HUDEP-2 (cell line): ENCODE measurements around the gene CCDC92B.

Experiments
- DNase-seq, 76 experiments: peaks; one replicate each; lab custom pipeline; 2025; ENCODE audit not compliant: unreplicated experiment in 76 of 76; lab: John Stamatoyannopoulos, UW

The CCDC92B gene

DNA sequence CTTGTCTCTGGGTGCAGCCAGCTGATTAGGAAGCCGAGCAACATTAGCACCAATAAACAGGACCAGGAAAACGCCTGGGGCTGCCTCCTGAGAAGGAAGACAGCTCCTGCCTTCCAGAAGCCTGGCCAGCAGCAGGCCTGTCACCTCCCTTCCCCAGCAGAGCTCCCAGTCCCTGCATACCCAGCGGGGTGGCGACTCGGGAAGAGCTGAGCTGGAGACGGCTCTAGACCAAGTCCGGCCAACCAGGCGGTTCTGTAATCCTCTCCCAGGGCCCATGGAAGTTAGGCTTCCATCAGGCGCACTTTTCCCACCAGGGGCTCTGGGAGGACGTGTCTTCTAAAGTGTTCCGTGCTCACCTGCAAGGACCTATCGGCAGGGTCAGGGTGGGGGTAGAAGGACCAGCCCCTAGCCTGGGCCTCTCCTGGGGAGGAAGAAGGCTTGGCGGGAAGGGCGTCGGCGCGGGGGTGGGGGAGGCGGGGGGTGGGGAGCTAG is 25.9 kb downstream of the CCDC92B start:
- no peak for DNase-seq

DNA sequence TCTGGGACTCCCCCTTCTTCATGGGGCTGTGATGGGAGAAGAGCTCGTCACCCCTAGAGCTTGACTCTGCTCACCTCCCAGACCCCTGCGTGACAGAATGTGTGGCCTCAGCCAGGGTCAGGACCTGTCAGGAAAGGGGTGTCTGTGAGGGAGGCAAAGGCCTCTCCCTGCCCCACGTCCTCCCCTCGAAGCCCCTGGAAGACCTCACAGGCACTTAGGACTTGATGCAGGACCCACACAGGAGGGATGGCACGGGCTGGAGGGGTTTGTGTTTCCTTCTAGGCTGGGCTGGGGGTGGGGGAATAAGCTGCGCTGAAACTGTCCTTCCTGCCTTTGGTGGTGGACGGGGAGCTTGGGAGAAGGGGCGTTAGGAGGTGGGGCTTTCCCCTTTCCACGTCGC is 26.8 kb downstream of the CCDC92B start:
- DNase-seq: no peak

DNA sequence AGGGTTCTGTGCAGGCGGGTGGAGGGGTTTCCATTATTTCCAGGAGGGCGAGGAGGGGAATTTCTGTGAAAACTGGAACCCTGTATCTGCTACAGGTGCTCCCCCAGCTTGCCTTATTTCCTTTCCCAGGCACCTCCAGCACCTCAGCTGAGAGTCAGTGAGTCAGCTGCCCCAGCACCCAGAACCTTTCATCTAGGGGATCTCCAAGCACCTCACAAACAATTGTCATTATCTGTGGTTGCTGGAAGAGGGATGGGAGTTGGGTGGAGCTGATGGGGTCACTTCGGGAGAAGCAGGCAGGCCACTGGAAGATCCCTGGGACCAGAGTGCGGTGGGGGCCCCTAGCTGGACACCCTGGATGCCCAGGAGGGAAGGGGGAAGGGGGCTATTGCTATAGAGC is 27.8 kb downstream of the CCDC92B start:
- no peak for DNase-seq

DNA sequence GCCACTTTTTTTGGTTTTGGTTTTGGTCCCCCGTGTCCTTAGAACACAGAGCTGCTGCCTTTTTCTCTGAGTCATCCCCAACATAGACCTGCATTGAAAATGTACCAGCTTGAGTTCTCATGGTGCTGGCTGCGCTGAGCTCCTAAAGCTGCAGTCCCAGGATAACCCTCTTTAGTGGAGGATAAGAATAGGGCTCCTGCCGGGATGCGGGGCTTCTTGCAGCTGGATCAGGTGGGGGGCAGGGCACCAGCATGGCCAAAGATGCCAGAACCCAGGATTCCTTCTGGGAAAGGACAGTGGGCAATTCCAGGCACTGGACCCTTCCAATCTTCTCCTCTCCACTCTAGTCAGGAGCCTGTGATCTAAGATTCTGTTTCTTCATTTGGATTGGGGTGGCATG is 29.6 kb downstream of the CCDC92B start:
- DNase-seq: no peak

DNA sequence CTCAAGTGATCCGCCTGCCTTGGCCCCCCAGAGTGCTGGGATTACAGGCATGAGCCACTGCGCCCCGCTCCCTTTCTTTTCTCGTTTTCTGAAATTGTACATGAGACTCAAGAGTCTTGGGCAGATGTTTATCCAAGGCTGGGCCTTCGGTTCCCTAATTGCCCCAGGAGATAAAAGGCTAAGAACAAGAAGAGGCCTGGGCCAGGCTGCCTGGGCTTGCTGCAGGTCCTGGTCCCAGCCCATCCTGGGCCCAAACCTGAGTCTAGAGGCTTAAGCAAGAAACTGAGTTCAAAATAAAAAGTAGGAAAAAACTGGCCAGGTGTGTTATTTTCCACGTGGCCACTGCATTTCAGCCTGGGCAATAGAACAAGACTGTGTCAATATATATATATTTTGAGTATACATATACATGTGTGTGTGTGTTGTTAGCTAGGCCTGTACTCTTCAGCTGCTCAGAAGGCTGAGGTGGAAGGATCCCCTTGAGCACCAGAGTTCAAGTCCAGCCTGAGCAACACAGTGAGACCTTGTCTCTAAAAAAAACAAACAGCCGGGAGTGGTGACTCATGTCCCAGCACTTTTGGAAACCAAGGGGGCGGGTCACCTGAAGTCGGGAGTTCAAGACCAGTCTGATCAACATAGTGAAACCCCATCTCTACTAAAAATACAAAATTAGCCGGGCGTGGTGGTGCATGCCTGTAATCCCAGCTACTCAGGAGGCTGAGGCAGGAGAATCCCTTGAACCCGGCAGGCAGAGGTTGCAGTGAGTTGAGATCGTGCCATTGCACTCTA is 31.1 kb downstream of the CCDC92B start:
- DNase-seq: no peak

DNA sequence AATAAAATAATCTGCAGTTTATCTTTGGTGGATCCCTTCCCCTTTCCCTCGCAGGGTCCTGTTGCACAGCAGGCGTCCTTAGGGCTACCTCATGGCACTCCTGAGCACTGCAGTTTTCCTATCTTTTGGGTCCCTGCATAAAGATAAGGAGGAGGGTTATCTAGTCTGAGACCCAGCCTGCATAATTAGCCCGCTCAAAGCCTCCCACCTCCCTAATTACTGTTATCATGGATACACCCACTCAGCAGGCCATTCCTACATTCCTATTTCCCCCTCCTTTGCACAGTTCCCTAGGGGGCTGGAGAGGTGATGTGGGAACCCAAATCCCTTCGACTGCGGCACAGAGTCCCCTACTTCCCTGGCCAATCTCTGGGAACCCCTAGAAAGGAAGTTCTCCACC is 32.8 kb downstream of the CCDC92B start:
- peak in 3 of 76 experiments; percentile 7 to 42 (median 18) for DNase-seq

DNA sequence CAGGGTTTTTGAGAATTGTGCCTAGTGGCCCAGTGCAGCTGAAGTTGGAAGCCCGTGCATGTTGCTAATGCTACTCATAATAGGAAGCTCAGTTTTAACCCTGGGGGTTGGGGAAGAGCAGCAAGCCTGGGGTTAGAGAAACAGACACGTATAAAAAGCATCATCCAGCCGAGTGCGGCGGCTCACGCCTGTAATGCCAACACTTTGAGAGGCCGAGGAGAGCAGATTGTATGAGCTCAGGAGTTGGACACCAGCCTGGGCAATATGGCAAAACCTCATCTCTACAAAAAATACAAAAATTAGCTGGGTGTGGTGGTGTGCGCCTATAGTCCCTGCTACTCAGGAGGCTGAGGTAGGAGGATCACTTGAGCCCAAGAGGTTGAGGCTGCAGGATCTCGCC is 35.6 kb downstream of the CCDC92B start:
- DNase-seq: no peak

DNA sequence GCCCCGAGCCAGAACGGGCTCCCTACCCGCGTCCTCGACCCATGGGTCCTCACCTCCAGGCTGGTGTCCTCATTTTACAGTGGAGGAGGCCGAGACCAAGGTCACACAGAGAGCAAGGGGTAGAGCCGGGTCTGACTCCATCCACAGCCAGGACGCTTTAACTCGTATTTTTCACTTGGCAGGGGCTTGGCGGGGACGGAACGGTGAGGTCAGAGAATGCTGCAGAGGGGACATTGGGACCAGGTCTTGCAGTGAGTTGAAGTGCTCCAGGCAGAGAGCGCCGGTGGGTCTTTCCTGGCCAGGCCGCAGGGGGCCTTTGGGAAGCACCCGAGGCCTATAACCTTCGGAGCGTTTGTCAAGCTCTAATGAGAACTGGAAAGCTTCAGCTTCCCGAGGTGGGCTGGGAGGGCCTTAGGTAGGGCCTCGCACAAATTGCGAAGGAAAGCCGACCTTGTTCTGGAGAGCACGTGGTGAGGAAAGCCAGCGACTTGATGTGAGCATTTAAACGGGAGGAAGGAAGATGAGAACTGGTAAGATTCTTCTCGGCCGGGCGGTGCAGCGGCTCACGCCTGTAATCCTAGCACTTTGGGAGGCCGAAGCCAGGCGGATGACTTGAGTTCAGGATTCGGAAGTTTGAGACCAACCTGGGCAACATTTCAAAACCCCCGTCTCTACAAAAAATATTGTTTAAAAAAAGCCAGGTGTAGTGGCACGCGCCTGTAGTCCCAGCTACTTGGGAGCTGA is 37.0 kb downstream of the CCDC92B start:
- peak in 1 of 76 experiments; percentile 52 for DNase-seq

DNA sequence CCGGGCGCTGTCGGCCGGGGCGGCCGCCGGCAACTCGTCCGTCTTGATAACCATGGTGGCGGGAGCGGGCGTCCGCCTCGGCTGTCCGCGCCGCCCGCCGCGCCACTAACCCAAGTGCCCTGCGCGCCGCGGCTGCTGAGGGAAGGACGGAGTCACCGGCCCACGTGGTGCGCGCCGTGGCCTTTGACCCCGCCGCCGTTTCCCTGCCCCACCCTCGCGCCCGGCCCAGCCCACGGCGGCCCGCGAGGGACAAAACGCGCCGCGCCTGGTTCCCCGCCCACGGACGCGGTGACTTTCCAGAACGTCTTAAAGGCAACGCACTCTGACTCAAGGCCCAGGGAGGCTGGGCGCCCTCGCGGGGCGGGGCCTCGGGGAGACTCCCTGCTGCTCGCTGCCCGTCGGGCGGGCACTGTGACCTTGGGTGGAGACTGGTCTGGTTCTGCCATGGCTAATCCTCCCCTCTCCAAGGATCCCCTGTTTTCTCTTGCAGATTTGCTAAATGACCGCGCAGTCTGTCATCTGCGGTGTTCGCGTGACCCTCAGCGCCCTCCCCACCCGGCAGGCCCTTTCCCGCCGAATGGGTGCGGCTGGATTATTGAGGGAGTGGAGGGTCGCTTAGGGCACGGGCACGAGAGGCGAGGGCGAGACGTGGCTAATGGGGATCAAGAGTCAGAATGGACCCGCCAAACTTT is 37.7 kb downstream of the CCDC92B start, which contains the start of gene CLUH:
Gene CLUH, minus strand, starts transcription at position 157 of the 692 bp plus-strand sequence. Its CDS starts 103 bp downstream, at position 54.
- peak; percentile 27 to 98 (median 94) for DNase-seq

DNA sequence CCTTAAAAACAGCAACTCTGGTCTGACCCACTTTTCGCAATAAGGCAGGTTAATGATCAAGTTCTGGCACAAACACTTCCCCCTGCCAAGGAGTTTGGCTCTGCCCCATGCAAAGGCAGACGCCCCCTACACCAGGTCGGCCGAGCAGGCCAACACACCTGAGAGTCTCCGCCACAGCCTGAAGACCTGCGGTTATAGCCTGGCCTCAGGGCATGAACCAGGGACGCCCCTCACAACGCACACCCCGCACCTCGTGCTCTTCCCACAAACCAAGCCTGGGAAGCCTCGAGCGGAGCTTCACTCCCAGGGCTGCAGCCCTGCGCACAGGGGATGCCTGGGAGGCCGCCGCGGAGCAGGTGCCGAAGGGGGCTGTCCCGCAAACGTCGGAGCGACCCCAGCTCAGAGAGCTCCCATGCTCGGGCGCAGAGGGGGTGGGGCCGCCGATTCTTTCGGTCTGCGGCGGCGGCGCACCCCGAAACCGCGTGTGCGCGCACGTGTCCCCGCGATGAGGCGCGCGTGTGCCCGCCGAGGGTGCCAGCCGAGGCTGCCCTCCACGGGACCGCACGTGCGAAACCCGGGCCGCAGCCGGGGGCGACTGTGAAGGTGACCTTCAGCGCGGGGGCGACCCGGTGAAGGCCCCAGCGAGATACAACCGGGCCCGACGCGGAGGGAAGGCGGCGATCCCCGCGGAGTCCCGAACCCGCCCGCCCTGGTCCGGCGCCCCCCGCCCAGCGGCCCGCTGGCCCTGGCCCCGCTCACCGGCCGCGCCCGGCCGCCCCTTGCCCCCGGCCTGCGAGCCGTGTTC is 38.4 kb downstream of the CCDC92B start:
- DNase-seq: peak in 1 of 76 experiments; percentile 23

DNA sequence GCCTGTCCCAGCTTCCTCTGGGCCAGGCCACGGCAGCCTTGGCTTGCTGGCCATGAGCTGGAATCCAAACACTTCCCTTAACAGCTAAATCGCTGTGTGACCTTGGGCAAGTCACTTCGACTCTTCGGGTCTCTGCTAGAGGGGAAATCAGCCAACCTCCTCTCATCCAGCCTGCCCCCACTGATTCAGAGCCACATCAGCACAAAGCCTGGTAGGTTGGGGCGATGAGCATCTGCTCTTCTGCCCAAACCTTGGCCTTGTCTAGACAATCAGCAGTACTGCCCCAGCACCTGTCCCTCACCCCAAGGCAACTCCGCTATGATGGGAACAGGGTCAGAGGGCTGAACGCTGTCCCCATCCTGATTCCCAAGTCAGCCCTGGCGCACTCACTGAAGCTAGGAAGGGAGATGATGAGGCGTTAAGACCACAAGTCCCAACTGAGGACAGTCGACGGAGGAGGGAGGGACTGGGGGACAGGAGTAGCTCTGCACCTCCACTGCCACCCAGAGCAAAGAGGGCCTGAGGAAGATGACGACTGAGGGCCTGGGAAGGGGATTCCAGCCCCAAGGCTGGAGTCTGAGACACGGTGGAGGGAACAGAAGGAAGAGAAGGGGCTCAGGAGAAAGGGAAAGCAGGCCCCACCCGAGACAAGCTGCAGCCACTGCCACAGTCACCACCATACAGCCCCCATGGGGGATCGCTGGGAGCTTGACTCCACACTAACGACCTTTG is 39.2 kb downstream of the CCDC92B start:
- DNase-seq: peak in 2 of 76 experiments; percentile 9 to 20

DNA sequence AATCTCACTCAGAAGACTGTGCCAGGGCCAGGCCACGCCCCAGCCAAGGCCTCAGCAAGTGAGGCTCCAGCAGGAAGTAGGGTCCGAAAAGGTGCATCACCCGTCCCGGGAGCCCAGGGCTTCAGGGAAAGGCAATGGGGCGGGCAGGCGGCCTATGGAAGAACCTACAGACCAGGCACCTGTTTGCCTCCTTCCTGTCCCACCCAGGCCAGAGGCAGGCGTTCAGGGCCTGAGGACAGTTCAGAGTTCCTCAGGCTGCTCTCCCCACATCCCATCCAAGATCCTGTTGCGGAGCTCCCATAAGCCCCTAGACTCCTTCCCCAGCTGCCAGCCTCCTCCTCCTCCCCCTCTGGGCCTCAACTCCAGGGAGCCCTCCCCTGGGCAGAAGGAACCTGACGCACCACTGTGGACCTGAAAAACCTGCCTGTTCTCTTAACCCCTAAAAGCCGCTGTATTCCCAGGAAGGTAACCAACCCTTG is 40.2 kb downstream of the CCDC92B start:
- DNase-seq: peak in 49 of 76 experiments; percentile 8 to 62 (median 31)

DNA sequence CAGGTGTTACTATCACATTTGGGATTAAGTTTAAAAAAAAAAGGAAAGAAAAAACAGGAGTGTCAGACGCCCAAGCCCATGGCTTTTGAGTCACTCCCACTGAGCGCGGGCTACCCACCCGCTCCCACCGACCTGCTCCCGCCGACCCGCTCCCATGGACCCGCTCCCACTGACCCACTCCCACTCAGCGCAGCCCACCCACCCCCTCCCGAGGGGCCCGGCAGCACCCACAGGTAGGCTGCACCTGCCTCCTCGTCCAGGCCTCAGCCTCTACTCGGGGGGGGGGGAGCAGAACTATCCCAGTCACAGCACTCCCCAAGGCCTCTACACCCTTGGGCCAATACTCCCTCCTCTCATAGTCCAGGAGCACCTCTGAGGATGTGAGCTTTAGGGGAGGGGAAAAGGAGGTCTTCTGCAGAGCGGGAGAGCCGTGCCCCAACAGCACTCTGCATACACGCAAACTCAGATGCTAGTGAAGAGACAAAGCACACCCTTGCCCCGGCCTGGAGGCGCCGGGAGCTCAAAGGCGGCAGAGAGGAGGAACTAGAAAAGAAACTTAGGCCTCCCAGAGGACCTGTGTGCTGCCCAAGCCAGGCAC is 40.8 kb downstream of the CCDC92B start:
- no peak for DNase-seq

DNA sequence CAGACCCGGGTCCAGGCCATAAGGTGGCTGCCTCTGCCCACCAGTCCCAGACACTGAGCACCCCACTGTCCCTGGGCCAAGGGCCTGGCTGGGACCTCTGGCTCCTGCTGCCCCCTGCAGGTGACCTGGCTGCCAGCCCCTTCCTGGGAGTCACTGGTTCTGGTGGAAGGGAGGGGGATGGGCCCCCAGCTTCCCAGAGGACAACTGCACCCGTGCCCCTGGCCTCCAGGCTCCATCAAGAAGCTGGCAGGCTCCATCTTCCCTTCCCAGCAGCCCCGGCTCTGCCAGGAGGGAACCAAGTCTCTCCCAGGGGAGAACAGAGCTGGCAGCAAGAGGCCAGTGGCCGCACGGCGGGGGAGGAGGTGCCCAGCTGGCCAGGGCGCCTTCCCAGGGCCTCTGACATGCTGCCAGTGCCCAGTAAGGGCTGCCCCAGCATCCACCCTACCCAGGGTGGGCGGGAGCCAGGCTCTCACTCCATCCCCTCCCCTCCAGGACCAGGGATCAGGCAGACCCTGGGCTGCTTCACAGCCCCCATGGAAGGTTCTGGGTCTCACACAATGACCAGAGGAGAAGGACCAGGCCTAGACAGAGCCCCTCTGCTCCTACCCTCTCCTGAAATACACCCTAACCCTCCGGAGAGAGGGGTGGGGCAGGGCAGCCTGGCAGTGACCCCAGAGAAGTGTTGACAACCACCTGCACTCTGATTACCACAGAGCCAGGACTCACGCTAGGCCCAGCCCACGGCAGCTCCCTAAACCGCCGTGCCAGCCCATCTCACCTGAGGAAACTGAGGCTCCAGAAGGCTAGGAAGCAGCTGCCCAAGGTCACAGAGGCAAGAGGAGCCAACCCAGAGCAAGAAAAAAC is 41.5 kb downstream of the CCDC92B start:
- DNase-seq: peak in 17 of 76 experiments; percentile 6 to 42 (median 17)

DNA sequence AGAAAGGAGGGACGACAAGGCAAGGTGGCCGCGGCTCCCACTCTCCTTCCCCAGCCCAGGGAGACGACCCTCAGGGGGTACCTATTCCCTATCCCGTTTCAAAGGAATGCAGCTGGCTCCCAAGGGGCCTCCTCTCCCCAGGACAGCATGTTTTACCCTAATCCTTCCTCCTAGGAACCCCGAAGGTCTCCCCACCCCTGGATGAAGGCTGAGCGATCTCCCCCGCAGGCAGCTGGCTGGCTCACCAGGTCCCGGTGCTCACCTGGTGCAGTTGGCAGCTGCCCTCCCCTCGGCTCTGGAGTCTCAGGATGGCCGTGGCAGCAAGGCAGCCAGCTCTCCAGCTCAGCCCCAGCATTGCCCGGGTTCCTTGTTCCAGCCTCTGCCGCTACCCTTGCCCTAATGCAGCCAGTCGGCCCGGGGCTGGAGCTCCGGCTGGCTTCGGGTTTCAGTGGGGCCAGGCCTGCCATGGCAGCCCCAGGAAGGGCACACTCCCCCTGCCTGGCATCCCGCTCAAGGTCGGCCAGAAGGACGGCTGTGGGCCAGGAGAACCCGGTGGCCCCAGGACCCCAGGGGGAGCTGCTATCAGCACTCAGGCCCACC is 42.4 kb downstream of the CCDC92B start:
- no peak for DNase-seq

DNA sequence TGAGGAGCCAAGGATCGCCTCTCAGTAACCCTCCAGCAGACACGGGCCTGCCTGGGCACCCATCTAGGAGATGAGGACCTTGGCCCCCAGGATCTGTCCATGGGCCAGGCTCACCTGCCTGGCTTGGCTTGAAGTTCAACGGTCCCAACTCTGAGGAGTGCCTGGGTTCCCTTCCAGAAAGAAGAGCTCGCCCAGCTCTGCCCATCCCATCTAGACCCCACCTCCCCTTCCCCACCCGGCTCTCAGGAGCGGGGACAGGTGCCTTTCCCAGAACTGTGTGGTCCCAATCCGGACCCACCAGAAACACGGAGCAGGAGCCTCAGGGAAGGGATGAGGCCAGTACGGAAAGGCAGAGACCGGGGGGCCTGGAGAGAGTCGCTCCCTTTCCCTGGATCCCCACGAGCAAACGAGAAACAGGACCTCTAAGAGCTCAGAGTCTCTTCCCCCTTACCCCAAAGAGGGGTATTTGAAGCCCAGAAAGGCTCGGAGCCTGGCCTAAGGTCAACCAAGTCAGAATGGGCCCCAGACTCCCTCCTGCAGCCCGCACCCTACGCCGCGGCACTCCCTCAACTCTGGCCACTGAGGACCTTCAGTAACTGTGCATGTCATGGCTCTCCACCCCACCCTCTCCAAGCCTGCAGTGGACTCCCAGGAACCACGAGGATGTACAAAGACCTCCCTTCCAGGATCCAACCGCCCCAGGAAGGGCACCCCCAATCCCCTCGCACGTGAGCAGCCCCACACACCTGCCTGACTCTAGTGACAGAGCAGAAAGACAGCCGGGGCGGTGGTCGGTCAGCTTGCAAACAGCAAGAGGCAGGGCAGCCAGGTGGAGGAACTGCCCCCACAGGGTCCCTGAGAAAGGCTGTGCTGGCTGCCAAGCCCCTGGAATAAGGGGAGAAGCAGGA is 43.3 kb downstream of the CCDC92B start:
- no peak for DNase-seq

DNA sequence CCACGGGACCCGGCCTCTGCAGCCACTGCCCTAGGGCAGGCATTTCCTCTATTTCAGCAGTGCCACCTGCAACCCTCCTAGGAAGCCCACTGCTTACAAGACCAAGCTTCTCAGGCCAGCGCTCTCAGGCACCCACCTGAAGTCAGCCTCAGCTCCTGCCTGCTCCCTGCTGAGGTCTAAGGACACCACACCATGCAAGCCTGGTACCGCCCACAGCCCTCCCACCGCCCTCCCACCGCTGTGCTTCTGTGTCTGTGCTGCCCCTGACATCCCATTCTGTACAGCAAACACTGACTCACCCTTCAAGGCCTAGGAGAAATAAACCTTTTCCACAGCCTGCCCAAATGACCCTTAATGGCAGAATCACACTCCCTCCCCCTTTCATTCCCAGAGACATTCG is 44.2 kb downstream of the CCDC92B start:
- DNase-seq: no peak
